ENCODE measurements around the gene IL17C. TPM values are rescaled to one million over a fixed set of nuclear protein-coding genes. Genes with fewer than 3 reads are reported as not detected.

IL17C gene
- total RNA-seq, 1 experiment from 2014 or later, result 0.31 TPM

DNA sequence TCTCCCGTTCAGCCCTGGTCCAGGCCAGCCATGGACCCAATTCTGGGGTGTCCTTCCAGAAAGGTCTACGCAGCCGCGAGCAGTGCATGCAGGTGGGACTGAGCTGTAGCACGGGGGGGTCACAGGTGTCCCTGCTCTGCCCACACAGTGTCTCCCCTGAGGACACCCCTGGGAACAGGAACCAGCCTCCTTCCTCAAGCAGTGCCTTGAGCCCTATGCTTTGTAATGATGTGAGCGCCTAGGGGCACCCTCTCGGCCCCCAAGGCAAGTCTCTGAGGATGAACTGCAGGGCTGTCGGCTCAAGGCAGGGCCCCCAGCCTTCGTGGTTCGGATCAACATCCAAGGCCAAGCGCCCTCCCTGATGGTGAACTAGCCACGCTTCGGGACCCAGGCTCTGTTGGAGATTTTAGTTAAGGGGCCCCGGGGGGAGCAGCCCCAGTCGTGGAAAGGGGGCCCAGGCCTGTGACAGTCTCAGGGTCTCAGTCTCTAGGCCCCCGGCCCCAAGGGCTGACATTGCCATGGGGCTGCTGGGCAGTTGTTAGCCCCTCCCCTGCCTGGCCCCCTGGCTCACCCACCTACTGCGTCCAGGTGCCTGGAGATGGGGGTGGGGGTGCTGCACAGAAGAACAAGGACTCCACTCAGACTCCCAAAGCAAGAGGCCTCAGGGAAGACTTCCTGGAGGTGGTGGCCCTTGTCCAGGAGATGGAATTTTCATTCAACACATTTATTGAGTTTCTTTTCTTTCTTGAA, 2.3 kb downstream of the IL17C start:
- H3K9me3 Mint-ChIP-seq, result no peaks in the 10 kb centered on the region
- H3K4me2 ChIP-seq (ENCODE audit: insufficient read depth, insufficient read length, low read length), result no peak overlapping the region
- no peak overlapping the region for H2AFZ ChIP-seq (ENCODE audit: low read length)
- TF ChIP-seq, protein P1, sequence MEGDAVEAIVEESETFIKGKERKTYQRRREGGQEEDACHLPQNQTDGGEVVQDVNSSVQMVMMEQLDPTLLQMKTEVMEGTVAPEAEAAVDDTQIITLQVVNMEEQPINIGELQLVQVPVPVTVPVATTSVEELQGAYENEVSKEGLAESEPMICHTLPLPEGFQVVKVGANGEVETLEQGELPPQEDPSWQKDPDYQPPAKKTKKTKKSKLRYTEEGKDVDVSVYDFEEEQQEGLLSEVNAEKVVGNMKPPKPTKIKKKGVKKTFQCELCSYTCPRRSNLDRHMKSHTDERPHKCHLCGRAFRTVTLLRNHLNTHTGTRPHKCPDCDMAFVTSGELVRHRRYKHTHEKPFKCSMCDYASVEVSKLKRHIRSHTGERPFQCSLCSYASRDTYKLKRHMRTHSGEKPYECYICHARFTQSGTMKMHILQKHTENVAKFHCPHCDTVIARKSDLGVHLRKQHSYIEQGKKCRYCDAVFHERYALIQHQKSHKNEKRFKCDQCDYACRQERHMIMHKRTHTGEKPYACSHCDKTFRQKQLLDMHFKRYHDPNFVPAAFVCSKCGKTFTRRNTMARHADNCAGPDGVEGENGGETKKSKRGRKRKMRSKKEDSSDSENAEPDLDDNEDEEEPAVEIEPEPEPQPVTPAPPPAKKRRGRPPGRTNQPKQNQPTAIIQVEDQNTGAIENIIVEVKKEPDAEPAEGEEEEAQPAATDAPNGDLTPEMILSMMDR (conservative IDR thresholded peaks at IDR 0.05), result no peak
- H3K27me3 Mint-ChIP-seq (ENCODE audit: low read depth), result peaks cover 26% of the 10 kb centered on the region
- no peaks in the 10 kb centered on the region for H3K9me3 ChIP-seq (ENCODE audit: control insufficient read depth, low read depth, low read length)
- H3K4me1 Mint-ChIP-seq, result peaks cover 22 to 29% of the 10 kb centered on the region in 2 experiments
- no peak overlapping the region for H3K4ac ChIP-seq (ENCODE audit: low read depth, low read length)
- 0 out of 2 replicates have a peak overlapping the region, but pooled peaks have one; percentile 23 for H3K14ac ChIP-seq (ENCODE audit: insufficient read depth, low read length)
- no peak overlapping the region for H3K4me3 Mint-ChIP-seq
- H3K18ac ChIP-seq (ENCODE audit: insufficient read length, low read depth, low read length), result no peak overlapping the region
- no peak for DNase-seq
- no peak overlapping the region for H2BK5ac ChIP-seq (ENCODE audit: insufficient read length, low read length)
- no peak overlapping the region for H4K91ac ChIP-seq (ENCODE audit: insufficient read length, low read depth, low read length)
- H3K23me2 ChIP-seq (ENCODE audit: insufficient read length, low read depth, low read length, poor library complexity, severe bottlenecking), result no peaks in the 10 kb centered on the region
- no peaks in the 10 kb centered on the region for H3K79me1 ChIP-seq (ENCODE audit: insufficient read depth, low read depth, low read length, poor library complexity, severe bottlenecking)
- H2AK5ac ChIP-seq (ENCODE audit: insufficient read length, low read length), result no peak overlapping the region
- WGBS (ENCODE audit: extremely low coverage, insufficient read length, low lambda C conversion rate), result no CpG with 5 or more reads among the region's 17 CpGs
- no peaks in the 10 kb centered on the region for H4K20me1 ChIP-seq (ENCODE audit: control insufficient read depth, insufficient read depth, insufficient read length)
- H2BK20ac ChIP-seq (ENCODE audit: low read depth, low read length, poor library complexity, severe bottlenecking), result no peak overlapping the region
- no peak overlapping the region for H3K27ac ChIP-seq (ENCODE audit: insufficient read length, low read depth, low read length)
- peak overlapping the region in 1 of 3 experiments; percentile 6; a peak in 1 of 7 replicates for H3K27ac Mint-ChIP-seq
- no peak overlapping the region for H3T11ph ChIP-seq (ENCODE audit: low read length)
- H3K4me1 ChIP-seq (ENCODE audit: insufficient read depth, low read length), result peaks cover 4% of the 10 kb centered on the region; the same call in 1 of the 2 replicates
- H3K36me3 Mint-ChIP-seq (ENCODE audit: insufficient read depth in 1 of 3, low read depth in 3 of 3), result peaks cover 5 to 17% (median 15%) of the 10 kb centered on the region in 3 experiments; a peak in 6 of 7 replicates
- no peak overlapping the region for H2BK120ac ChIP-seq (ENCODE audit: low read depth, low read length, poor library complexity, severe bottlenecking)
- no peak overlapping the region for H3K56ac ChIP-seq (ENCODE audit: insufficient read length, low read depth, low read length)
- no peak overlapping the region for H2BK12ac ChIP-seq (ENCODE audit: insufficient read length, low read depth, low read length)
- no peaks in the 10 kb centered on the region for H3K27me3 ChIP-seq (ENCODE audit: insufficient read depth, low read length)
- H4K8ac ChIP-seq (replicated peaks; ENCODE audit: insufficient read length, low read depth, low read length), result no peak overlapping the region
- no peak overlapping the region for H4K5ac ChIP-seq (ENCODE audit: insufficient read length, low read depth, low read length)
- H2BK15ac ChIP-seq (ENCODE audit: low read depth, low read length), result no peak overlapping the region
- no peak overlapping the region for H3K9ac ChIP-seq (ENCODE audit: extremely low read depth, insufficient read length, low read length)
- H3K23ac ChIP-seq (ENCODE audit: insufficient read length, low read depth, low read length), result no peak overlapping the region
- H3K79me2 ChIP-seq (ENCODE audit: insufficient read depth, low read length), result no peaks in the 10 kb centered on the region

Measured in H9 (cell line).